Loucy (cell line): ENCODE results near the gene INHBC.
"Not testable (repeated sequence)": the region's sequence is repeated elsewhere in the genome, so short reads cannot be mapped to it uniquely, and the experiment has no call there.

ENCODE experiments used
- H2AFZ ChIP-seq: fragments of 200-600 bp; sonication (generic); 2 replicates; pipeline ENCODE4 v1.6.0; 2016; ENCODE audit warnings: antibody characterized with exemption, mild to moderate bottlenecking, low read length, moderate library complexity
- H3F3A ChIP-seq: fragments of 200-600 bp; 2 replicates; pipeline ENCODE4 v1.6.0; 2016; ENCODE audit warnings: antibody characterized with exemption, low read depth, mild to moderate bottlenecking
- H3K27me3 ChIP-seq: fragments of 200-600 bp; sonication (generic); 2 replicates; pipeline ENCODE4 v1.6.1; 2014; ENCODE audit warnings: low read length, mild to moderate bottlenecking; ENCODE audit not compliant: insufficient read depth, poor library complexity, severe bottlenecking
- H3K36me3 ChIP-seq: fragments of 200-600 bp; sonication (generic); 2 replicates; pipeline ENCODE4 v1.6.1; 2016; ENCODE audit warnings: low read length; ENCODE audit not compliant: insufficient read depth
- H3K4me1 ChIP-seq: fragments of 200-600 bp; sonication (generic); 2 replicates; pipeline ENCODE4 v1.5.1; 2014; ENCODE audit warnings: low read length, mild to moderate bottlenecking; ENCODE audit not compliant: insufficient read depth, poor library complexity, severe bottlenecking
- H3K4me2 ChIP-seq: fragments of 200-600 bp; sonication (generic); 2 replicates; pipeline ENCODE4 v1.6.0; 2014; ENCODE audit warnings: antibody characterized with exemption, low read length, low read depth, mild to moderate bottlenecking; ENCODE audit not compliant: poor library complexity, severe bottlenecking
- H3K4me3 ChIP-seq: fragments of 200-600 bp; sonication (generic); 2 replicates; pipeline ENCODE4 v1.5.1; 2014; ENCODE audit warnings: low read length, mild to moderate bottlenecking, mixed read lengths; ENCODE audit not compliant: poor library complexity, severe bottlenecking
- H3K79me2 ChIP-seq: fragments of 200-600 bp; sonication (generic); 2 replicates; pipeline ENCODE4 v1.6.1; 2014; ENCODE audit warnings: low read length; ENCODE audit not compliant: insufficient read depth
- H3K9ac ChIP-seq: fragments of 200-600 bp; sonication (generic); 2 replicates; pipeline ENCODE4 v1.6.0; 2014; ENCODE audit warnings: mild to moderate bottlenecking, low read depth, low read length, moderate library complexity; ENCODE audit not compliant: poor library complexity, severe bottlenecking
- H3K9me2 ChIP-seq: fragments of 200-600 bp; sonication (generic); replicated peaks from 2 replicates; pipeline ENCODE4 v1.6.1; 2016; ENCODE audit warnings: low read depth, low read length, mixed read lengths
- H3K9me3 ChIP-seq: fragments of 200-600 bp; sonication (generic); 2 replicates; pipeline ENCODE4 v1.6.1; 2014; ENCODE audit warnings: mild to moderate bottlenecking, antibody characterized with exemption, low read length, low read depth; ENCODE audit not compliant: insufficient read depth
- H4K20me1 ChIP-seq: fragments of 200-600 bp; sonication (generic); 2 replicates; pipeline ENCODE4 v1.6.0; 2014; ENCODE audit warnings: antibody characterized with exemption, low read length, mild to moderate bottlenecking; ENCODE audit not compliant: insufficient read depth, poor library complexity, severe bottlenecking
- CTCF ChIP-seq: fragments of 200-600 bp; sonication (generic); conservative IDR thresholded peaks from 2 replicates; pipeline ENCODE4 v1.5.1; 2014; ENCODE audit warnings: mild to moderate bottlenecking, antibody characterized with exemption, low read length
- EZH2phosphoT487 ChIP-seq: fragments of 200-600 bp; IDR thresholded peaks from 2 replicates; pipeline ENCODE4 v1.6.1; 2018; ENCODE audit warnings: antibody characterized with exemption, mild to moderate bottlenecking, moderate library complexity, borderline replicate concordance

INHBC gene

GRCh38 chr12:57439762-57440266 is 5.2 kb downstream of the INHBC start:
- peaks cover 10% of the 10 kb centered on the region for H3K4me1 ChIP-seq
- no peaks in the 10 kb centered on the region for H3K9me3 ChIP-seq
- no peaks in the 10 kb centered on the region for H3K79me2 ChIP-seq
- no peaks in the 10 kb centered on the region for H4K20me1 ChIP-seq
- no peak overlapping the region for H3K4me3 ChIP-seq
- no peaks in the 10 kb centered on the region for H3F3A ChIP-seq
- H3K27me3 ChIP-seq: no peaks in the 10 kb centered on the region
- no peak overlapping the region for H3K4me2 ChIP-seq
- H2AFZ ChIP-seq: no peak overlapping the region
- no peaks in the 10 kb centered on the region for H3K36me3 ChIP-seq
- H3K9ac ChIP-seq: no peak overlapping the region
- TF ChIP-seq EZH2phosphoT487 (no peak), CTCF (no peak)
- no peaks in the 10 kb centered on the region for H3K9me2 ChIP-seq

- H3K4me1 ChIP-seq, H3K9ac ChIP-seq, H3K4me2 ChIP-seq, H3K27me3 ChIP-seq, H3K79me2 ChIP-seq, H4K20me1 ChIP-seq, H3K36me3 ChIP-seq, H3K4me3 ChIP-seq, H3K9me2 ChIP-seq, H3F3A ChIP-seq, H2AFZ ChIP-seq, H3K9me3 ChIP-seq: not testable (repeated sequence)
These were observed 6.8 kb downstream of the INHBC start for GRCh38 chr12:57441393-57441792.

- Histone ChIP-seq H3K79me2 (no peaks in the 10 kb centered on the region), H3K4me1 (peaks cover 5% of the 10 kb centered on the region), H3K9me3 (no peaks in the 10 kb centered on the region), H4K20me1 (no peaks in the 10 kb centered on the region), H3K27me3 (no peaks in the 10 kb centered on the region), H3K4me3 (no peak overlapping the region), H3K9ac (no peak overlapping the region), H3F3A (no peaks in the 10 kb centered on the region), H3K36me3 (no peaks in the 10 kb centered on the region), H2AFZ (no peak overlapping the region), H3K9me2 (no peaks in the 10 kb centered on the region), H3K4me2 (no peak overlapping the region)
- TF ChIP-seq CTCF: no peak
- no peak for TF ChIP-seq EZH2phosphoT487
These were observed 7.4 kb downstream of the INHBC start for GRCh38 chr12:57441846-57442427.

GRCh38 chr12:57444337-57444736 is 9.8 kb downstream of the INHBC start:
- H4K20me1 ChIP-seq, H3F3A ChIP-seq, H3K36me3 ChIP-seq, H3K4me2 ChIP-seq, H3K79me2 ChIP-seq, H3K9me3 ChIP-seq, H3K4me3 ChIP-seq, H3K9me2 ChIP-seq, H3K4me1 ChIP-seq, H3K27me3 ChIP-seq, H2AFZ ChIP-seq, H3K9ac ChIP-seq: not testable (repeated sequence)
